Measurements from ENCODE around the gene RGS4.

The RGS4 gene

GRCh38 chr1:163104385-163105099, 35.4 kb downstream of the RGS4 start:
- DNase-seq, result no peak

- DNase-seq, result peak; percentile 3
Measured at GRCh38 chr1:163106364-163106987, 37.3 kb downstream of the RGS4 start.

- DNase-seq, result no peak
Measured at GRCh38 chr1:163107655-163108054, 38.5 kb downstream of the RGS4 start.

- no peak for DNase-seq
Measured at GRCh38 chr1:163115887-163116286, 46.7 kb downstream of the RGS4 start.

- DNase-seq, result no peak
Measured at GRCh38 chr1:163119707-163120106, 50.5 kb downstream of the RGS4 start.

GRCh38 chr1:163120372-163120771, 51.2 kb downstream of the RGS4 start:
- peak; percentile 27 for DNase-seq

GRCh38 chr1:163124812-163125211, 55.7 kb downstream of the RGS4 start:
- no peak for DNase-seq
